Calu3 (cell line): ENCODE data around the gene LAMC1. TPM values are rescaled to one million over a fixed set of nuclear protein-coding genes. Genes with fewer than 3 reads are reported as not detected.

Experiments
- BruUV-seq: library from RNA; stranded (reverse); fragments of 400-500 nt; replicated peaks from 2 replicates; lab custom pipeline; 2021; lab: Mats Ljungman, UMichigan
- CTCF ChIA-PET: fragments of 300-600 bp; sonication (Branson Sonifier 250); formaldehyde crosslinking; loops from one replicate; lab custom pipeline; 2022; ENCODE audit warnings: antibody characterized with exemption; lab: Charles Lee
- DNase-seq: peaks from one replicate; pipeline ENCODE4 v3.0.0; 2022
- H3K27ac Mint-ChIP-seq: one replicate; pipeline ENCODE4 v1.8.0; 2022; ENCODE audit warnings: mixed read lengths; ENCODE audit not compliant: unreplicated experiment
- H3K27me3 Mint-ChIP-seq: one replicate; pipeline ENCODE4 v1.8.0; 2022; ENCODE audit warnings: mixed read lengths; ENCODE audit not compliant: unreplicated experiment
- H3K36me3 Mint-ChIP-seq: one replicate; pipeline ENCODE4 v1.8.0; 2022; ENCODE audit warnings: mild to moderate bottlenecking, moderate library complexity, mixed read lengths; ENCODE audit not compliant: insufficient read depth, unreplicated experiment
- H3K4me1 Mint-ChIP-seq: one replicate; pipeline ENCODE4 v1.8.0; 2022; ENCODE audit warnings: mild to moderate bottlenecking, low read depth, mixed read lengths; ENCODE audit not compliant: unreplicated experiment
- H3K4me3 Mint-ChIP-seq: one replicate; pipeline ENCODE4 v1.8.0; 2022; ENCODE audit warnings: mild to moderate bottlenecking, low read depth, moderate library complexity, mixed read lengths; ENCODE audit not compliant: unreplicated experiment
- H3K9me3 Mint-ChIP-seq: one replicate; pipeline ENCODE4 v1.8.0; 2022; ENCODE audit warnings: low read depth, mixed read lengths; ENCODE audit not compliant: unreplicated experiment
- intact Hi-C: fragments of 100-400 bp; cut with micrococcal nuclease; formaldehyde crosslinking; loops from one replicate; pipeline ENCODE4 v1.10.0; 2022; ENCODE audit not compliant: unreplicated experiment
- total RNA-seq: library from RNA; stranded (reverse); gene quantifications from 2 replicates; pipeline ENCODE4 v1.2.3, GENCODE V29; 2022
- TF ChIP-seq, protein P1 (sequence below): fragments of 200-600 bp; IDR thresholded peaks from one replicate; pipeline ENCODE4 v1.8.0; 2022; ENCODE audit warnings: antibody characterized with exemption; ENCODE audit not compliant: unreplicated experiment

The LAMC1 gene
- total RNA-seq, 1 experiment from 2014 or later: 579 TPM

- no peak for DNase-seq
- H3K36me3 Mint-ChIP-seq: peaks cover 1% of the 10 kb centered on the region
- CTCF ChIA-PET: interaction anchor here (0.7 to 2.7 kb wide), 7 partner anchors 16 to 512 kb away, joined by 3 to 12 read pairs (median 5); no protein-coding TSS in a partner anchor
- intact Hi-C loops: loop anchor here (1.0 to 2.0 kb wide), 2 partner anchors 16 to 30 kb away; no protein-coding TSS in a partner anchor
- peaks cover 66% of the 10 kb centered on the region for H3K4me1 Mint-ChIP-seq
- peak overlapping the region; percentile 50 for H3K4me3 Mint-ChIP-seq
- H3K27ac Mint-ChIP-seq: peak overlapping the region; percentile 76
- TF ChIP-seq, protein P1, sequence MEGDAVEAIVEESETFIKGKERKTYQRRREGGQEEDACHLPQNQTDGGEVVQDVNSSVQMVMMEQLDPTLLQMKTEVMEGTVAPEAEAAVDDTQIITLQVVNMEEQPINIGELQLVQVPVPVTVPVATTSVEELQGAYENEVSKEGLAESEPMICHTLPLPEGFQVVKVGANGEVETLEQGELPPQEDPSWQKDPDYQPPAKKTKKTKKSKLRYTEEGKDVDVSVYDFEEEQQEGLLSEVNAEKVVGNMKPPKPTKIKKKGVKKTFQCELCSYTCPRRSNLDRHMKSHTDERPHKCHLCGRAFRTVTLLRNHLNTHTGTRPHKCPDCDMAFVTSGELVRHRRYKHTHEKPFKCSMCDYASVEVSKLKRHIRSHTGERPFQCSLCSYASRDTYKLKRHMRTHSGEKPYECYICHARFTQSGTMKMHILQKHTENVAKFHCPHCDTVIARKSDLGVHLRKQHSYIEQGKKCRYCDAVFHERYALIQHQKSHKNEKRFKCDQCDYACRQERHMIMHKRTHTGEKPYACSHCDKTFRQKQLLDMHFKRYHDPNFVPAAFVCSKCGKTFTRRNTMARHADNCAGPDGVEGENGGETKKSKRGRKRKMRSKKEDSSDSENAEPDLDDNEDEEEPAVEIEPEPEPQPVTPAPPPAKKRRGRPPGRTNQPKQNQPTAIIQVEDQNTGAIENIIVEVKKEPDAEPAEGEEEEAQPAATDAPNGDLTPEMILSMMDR: no peak
- H3K27me3 Mint-ChIP-seq: no peaks in the 10 kb centered on the region
- no TSS peak for BruUV-seq
- H3K9me3 Mint-ChIP-seq: peaks cover 3% of the 10 kb centered on the region
Measured at GRCh38 chr1:183003203-183003602, 20.0 kb upstream of the LAMC1 start.

GRCh38 chr1:183004141-183004540 lies 19.1 kb upstream of the LAMC1 start:
- Mint-ChIP-seq H3K4me1 (peaks cover 56% of the 10 kb centered on the region), H3K36me3 (no peaks in the 10 kb centered on the region), H3K9me3 (peaks cover 3% of the 10 kb centered on the region), H3K27me3 (no peaks in the 10 kb centered on the region), H3K27ac (peak overlapping the region; percentile 76), H3K4me3 (peak overlapping the region; percentile 50)
- CTCF ChIA-PET: interaction anchor here (0.8 to 2.7 kb wide), 3 partner anchors 9 to 20 kb away, joined by 3 to 12 read pairs (median 5); no protein-coding TSS in a partner anchor
- DNase-seq: no peak
- TF ChIP-seq, protein P1: no peak
- intact Hi-C loops: no loop called here
- BruUV-seq: no TSS peak

DNA sequence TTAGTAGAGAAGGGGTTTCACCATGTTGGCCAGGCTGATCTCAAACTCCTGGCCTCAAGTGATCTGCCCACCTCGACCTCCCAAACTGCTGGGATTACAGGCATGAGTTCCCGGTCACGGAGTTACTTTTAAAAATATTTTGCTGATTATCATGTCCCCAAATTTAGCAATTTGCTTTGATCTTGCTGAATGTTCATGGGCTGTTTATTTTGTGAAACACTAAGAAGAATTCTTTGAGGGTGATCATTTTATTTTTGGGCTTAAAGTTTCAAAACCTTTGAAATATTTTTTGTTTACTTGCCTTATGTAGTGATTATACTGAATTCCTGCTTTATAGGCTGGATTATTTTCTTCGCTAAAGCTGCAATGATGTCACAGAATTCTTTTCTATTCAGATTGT lies 11.4 kb upstream of the LAMC1 start:
- no peak for DNase-seq
- no TSS peak for BruUV-seq
- TF ChIP-seq, protein P1: no peak
- peaks cover 18% of the 10 kb centered on the region for H3K4me1 Mint-ChIP-seq
- H3K4me3 Mint-ChIP-seq: no peak overlapping the region
- no peaks in the 10 kb centered on the region for H3K36me3 Mint-ChIP-seq
- H3K27ac Mint-ChIP-seq: no peak overlapping the region
- CTCF ChIA-PET: interaction anchor here (0.7 kb wide), 1 partner anchor 1434 kb away, joined by 3 read pairs; no protein-coding TSS in a partner anchor
- H3K27me3 Mint-ChIP-seq: no peaks in the 10 kb centered on the region
- H3K9me3 Mint-ChIP-seq: peaks cover 5% of the 10 kb centered on the region
- intact Hi-C loops: no loop called here

- BruUV-seq: no TSS peak
- Mint-ChIP-seq H3K4me3 (no peak overlapping the region), H3K9me3 (peaks cover 5% of the 10 kb centered on the region), H3K36me3 (no peaks in the 10 kb centered on the region), H3K27me3 (no peaks in the 10 kb centered on the region), H3K27ac (no peak overlapping the region), H3K4me1 (peaks cover 15% of the 10 kb centered on the region)
- CTCF ChIA-PET: interaction anchor here (0.7 to 1.5 kb wide), 5 partner anchors 8 to 1895 kb away, joined by 3 to 5 read pairs (median 5); no protein-coding TSS in a partner anchor
- TF ChIP-seq, protein P1: no peak
- intact Hi-C loops: no loop called here
- no peak for DNase-seq
Measured at GRCh38 chr1:183012301-183012994, 10.8 kb upstream of the LAMC1 start.
